Choroid plexus epithelial cell (primary cell): ENCODE data around the gene NR1D1.

Source experiments
- DNase-seq: peaks from one replicate; pipeline ENCODE4 v3.0.0-alpha.2; 2010; ENCODE audit warnings: low read depth
- H3K4me3 ChIP-seq: 2 replicates; pipeline ENCODE4 v1.5.1; 2011; ENCODE audit warnings: low read depth, mild to moderate bottlenecking, control low read depth, low read length, moderate library complexity
- TF ChIP-seq, protein P1 (sequence below): conservative IDR thresholded peaks from 2 replicates; pipeline ENCODE4 v1.5.1; 2011; ENCODE audit warnings: low read depth, mild to moderate bottlenecking, control low read depth, inconsistent platforms, low read length, moderate library complexity

The NR1D1 gene

GRCh38 chr17:40064971-40065768 lies 35.2 kb downstream of the NR1D1 start:
- H3K4me3 ChIP-seq: peak overlapping the region; percentile 34
- DNase-seq: peak; percentile 54
- TF ChIP-seq, protein P1, sequence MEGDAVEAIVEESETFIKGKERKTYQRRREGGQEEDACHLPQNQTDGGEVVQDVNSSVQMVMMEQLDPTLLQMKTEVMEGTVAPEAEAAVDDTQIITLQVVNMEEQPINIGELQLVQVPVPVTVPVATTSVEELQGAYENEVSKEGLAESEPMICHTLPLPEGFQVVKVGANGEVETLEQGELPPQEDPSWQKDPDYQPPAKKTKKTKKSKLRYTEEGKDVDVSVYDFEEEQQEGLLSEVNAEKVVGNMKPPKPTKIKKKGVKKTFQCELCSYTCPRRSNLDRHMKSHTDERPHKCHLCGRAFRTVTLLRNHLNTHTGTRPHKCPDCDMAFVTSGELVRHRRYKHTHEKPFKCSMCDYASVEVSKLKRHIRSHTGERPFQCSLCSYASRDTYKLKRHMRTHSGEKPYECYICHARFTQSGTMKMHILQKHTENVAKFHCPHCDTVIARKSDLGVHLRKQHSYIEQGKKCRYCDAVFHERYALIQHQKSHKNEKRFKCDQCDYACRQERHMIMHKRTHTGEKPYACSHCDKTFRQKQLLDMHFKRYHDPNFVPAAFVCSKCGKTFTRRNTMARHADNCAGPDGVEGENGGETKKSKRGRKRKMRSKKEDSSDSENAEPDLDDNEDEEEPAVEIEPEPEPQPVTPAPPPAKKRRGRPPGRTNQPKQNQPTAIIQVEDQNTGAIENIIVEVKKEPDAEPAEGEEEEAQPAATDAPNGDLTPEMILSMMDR: no peak

GRCh38 chr17:40063901-40064531 lies 36.4 kb downstream of the NR1D1 start:
- peak overlapping the region; percentile 91 for H3K4me3 ChIP-seq
- no peak for DNase-seq
- TF ChIP-seq, protein P1: no peak

DNA sequence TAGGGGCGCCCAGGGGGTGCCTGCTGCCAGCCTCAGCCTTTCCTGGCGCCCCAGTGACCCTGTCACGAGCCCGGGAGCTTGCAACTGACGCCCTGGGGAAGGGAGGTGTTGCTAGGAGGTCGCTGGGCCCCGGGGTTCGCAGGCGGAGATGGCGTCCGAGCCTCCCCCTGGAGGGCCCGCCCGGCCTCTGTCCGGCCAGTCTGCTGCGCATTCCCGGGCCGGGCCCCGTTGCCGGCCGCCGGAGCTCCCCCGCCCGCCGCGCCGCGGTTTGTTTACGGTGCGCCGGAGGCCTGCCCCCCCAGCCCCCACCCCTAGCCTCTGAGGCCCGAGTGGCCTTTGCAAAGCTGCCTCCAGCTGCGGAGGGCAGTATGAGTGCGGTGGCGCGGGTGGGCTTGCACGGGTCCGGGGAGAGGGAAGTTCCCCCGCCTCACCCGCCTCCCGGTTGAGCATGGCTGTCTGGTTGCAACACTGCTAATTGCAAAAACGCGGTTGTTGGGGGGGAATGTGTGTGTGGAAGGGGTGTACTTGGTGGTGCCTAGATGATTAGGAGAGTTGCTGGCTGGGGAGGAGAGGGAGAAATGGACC lies 37.1 kb downstream of the NR1D1 start:
- H3K4me3 ChIP-seq: peak overlapping the region; percentile 91
- DNase-seq: peak; percentile 49
- TF ChIP-seq, protein P1: no peak

GRCh38 chr17:40062329-40063186 lies 37.8 kb downstream of the NR1D1 start, which contains the start of gene THRA:
Gene THRA, plus strand, starts transcription at chr17:40062965. Its CDS starts 11,524 bp downstream, at chr17:40074489.
- peak within 1 kb of the TSS; percentile 91 for H3K4me3 ChIP-seq
- TF ChIP-seq, protein P1: no peak
- peak; percentile 39 for DNase-seq

GRCh38 chr17:40061609-40062038 lies 38.8 kb downstream of the NR1D1 start:
- TF ChIP-seq, protein P1: no peak
- no peak for DNase-seq
- H3K4me3 ChIP-seq: no peak overlapping the region

GRCh38 chr17:40060887-40061608 lies 39.3 kb downstream of the NR1D1 start:
- DNase-seq: no peak
- TF ChIP-seq, protein P1: no peak
- H3K4me3 ChIP-seq: no peak overlapping the region
